ENCODE measurements around the gene SMIM44. TPM values are rescaled to one million over a fixed set of nuclear protein-coding genes. Genes with fewer than 3 reads are reported as not detected.
A peak's percentile ranks its signal among the peaks of the same experiment; 100 is the strongest.
"Not testable (repeated sequence)": the region's sequence is repeated elsewhere in the genome, so short reads cannot be mapped to it uniquely, and the experiment has no call there.

The SMIM44 gene
- total and polyA plus RNA-seq, 7 experiments from 2014 or later: not detected

DNA sequence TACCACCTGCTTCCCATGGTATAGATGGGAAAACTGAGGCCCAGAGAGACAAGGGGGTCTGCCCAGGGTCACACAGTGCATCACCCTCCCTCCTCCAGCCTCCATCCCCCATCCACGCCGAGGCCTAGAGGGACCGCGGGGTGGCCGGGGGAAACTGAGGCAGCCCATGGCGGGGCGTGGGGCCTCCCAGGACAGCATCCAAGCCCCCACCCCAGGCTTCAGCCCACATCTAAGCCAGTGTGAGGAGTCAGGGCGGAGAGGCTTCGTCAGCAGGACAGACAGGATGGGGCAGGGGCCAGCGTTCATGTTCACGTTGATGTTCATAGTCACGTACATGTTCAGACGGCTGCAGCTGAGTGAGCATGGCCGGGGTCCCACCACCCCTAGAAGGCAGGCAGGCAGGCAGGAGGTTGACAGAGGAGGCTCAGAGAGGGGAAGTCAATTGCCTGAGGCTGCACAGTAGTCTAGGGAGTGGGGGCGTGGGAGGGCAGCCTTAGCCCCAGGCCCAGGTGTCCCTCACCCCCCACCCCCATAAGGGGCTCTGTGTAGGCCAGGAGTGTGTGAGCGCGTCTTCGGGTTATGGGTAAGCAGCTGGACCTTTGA is 26.2 kb downstream of the SMIM44 start:
- H3K36me3 Mint-ChIP-seq: peaks cover 0 to 8% (median 0%) of the 10 kb centered on the region in 5 donors
- no peaks in the 10 kb centered on the region for H3K9me3 Mint-ChIP-seq
- intact Hi-C loops (cut with micrococcal nuclease): no loop called here
- peak; percentile 22 for ATAC-seq
- no peaks in the 10 kb centered on the region for H3K4me1 ChIP-seq (ENCODE audit: control insufficient read depth in 2 of 2, insufficient read depth in 2 of 2, low read length in 2 of 2)
- H3K27me3 ChIP-seq (ENCODE audit: control insufficient read depth in 2 of 2, insufficient read depth in 2 of 2, low read length in 2 of 2): no peaks in the 10 kb centered on the region
- no peak for DNase-seq
- no peak overlapping the region for H3K4me3 Mint-ChIP-seq
- no peak overlapping the region for H3K4me3 ChIP-seq (ENCODE audit: low read length)
- no peaks in the 10 kb centered on the region for H3K9me3 ChIP-seq (ENCODE audit: control insufficient read depth in 2 of 3, low read length in 3 of 3)
- POLR2A ChIA-PET: no interaction called here
- CTCF ChIA-PET: no interaction called here
- H3K27ac ChIP-seq (ENCODE audit: low read depth, low read length): no peak overlapping the region
- H3K27me3 Mint-ChIP-seq: no peaks in the 10 kb centered on the region
- peaks cover 0 to 46% (median 3%) of the 10 kb centered on the region in 3 experiments for H3K36me3 ChIP-seq (ENCODE audit: control insufficient read depth in 2 of 3, insufficient read depth in 3 of 3, low read length in 3 of 3)
- H3K27ac Mint-ChIP-seq: no peak overlapping the region
- peaks cover 0 to 3% (median 0%) of the 10 kb centered on the region in 7 donors for H3K4me1 Mint-ChIP-seq

GRCh38 chr19:3455960-3456601 is 27.2 kb downstream of the SMIM44 start:
- intact Hi-C loops (cut with micrococcal nuclease): no loop called here
- Mint-ChIP-seq H3K9me3 (no peaks in the 10 kb centered on the region), H3K27me3 (no peaks in the 10 kb centered on the region), H3K27ac (no peak overlapping the region), H3K4me1 (peaks cover 0 to 3% (median 0%) of the 10 kb centered on the region in 7 donors), H3K36me3 (peaks cover 0 to 10% (median 1%) of the 10 kb centered on the region in 5 donors), H3K4me3 (no peak overlapping the region)
- H3K27ac ChIP-seq (ENCODE audit: low read depth, low read length): no peak overlapping the region
- DNase-seq (no peak), ATAC-seq (no peak)
- H3K9me3 ChIP-seq (ENCODE audit: control insufficient read depth in 2 of 3, low read length in 3 of 3): no peaks in the 10 kb centered on the region
- H3K4me1 ChIP-seq (ENCODE audit: control insufficient read depth in 2 of 2, insufficient read depth in 2 of 2, low read length in 2 of 2): no peaks in the 10 kb centered on the region
- no peaks in the 10 kb centered on the region for H3K27me3 ChIP-seq (ENCODE audit: control insufficient read depth in 2 of 2, insufficient read depth in 2 of 2, low read length in 2 of 2)
- H3K36me3 ChIP-seq (ENCODE audit: control insufficient read depth in 2 of 3, insufficient read depth in 3 of 3, low read length in 3 of 3): peaks cover 0 to 48% (median 3%) of the 10 kb centered on the region in 3 experiments
- no peak overlapping the region for H3K4me3 ChIP-seq (ENCODE audit: low read length)
- CTCF ChIA-PET: no interaction called here
- POLR2A ChIA-PET: no interaction called here

- Mint-ChIP-seq H3K27ac (no peak overlapping the region), H3K27me3 (no peaks in the 10 kb centered on the region), H3K36me3 (peaks cover 0 to 13% (median 6%) of the 10 kb centered on the region in 5 donors), H3K4me3 (no peak overlapping the region), H3K9me3 (no peaks in the 10 kb centered on the region), H3K4me1 (peaks cover 0 to 3% (median 0%) of the 10 kb centered on the region in 7 donors)
- no peaks in the 10 kb centered on the region for H3K9me3 ChIP-seq (ENCODE audit: control insufficient read depth in 2 of 3, low read length in 3 of 3)
- H3K4me1 ChIP-seq (ENCODE audit: control insufficient read depth in 2 of 2, insufficient read depth in 2 of 2, low read length in 2 of 2): no peaks in the 10 kb centered on the region
- ChIA-PET CTCF (no interaction called here), POLR2A (no interaction called here)
- peaks cover 0 to 54% (median 3%) of the 10 kb centered on the region in 3 experiments for H3K36me3 ChIP-seq (ENCODE audit: control insufficient read depth in 2 of 3, insufficient read depth in 3 of 3, low read length in 3 of 3)
- no peak overlapping the region for H3K4me3 ChIP-seq (ENCODE audit: low read length)
- DNase-seq (no peak), ATAC-seq (no peak)
- H3K27me3 ChIP-seq (ENCODE audit: control insufficient read depth in 2 of 2, insufficient read depth in 2 of 2, low read length in 2 of 2): no peaks in the 10 kb centered on the region
- intact Hi-C loops (cut with micrococcal nuclease): no loop called here
- no peak overlapping the region for H3K27ac ChIP-seq (ENCODE audit: low read depth, low read length)
Measured at GRCh38 chr19:3455393-3455955, 27.8 kb downstream of the SMIM44 start.

DNA sequence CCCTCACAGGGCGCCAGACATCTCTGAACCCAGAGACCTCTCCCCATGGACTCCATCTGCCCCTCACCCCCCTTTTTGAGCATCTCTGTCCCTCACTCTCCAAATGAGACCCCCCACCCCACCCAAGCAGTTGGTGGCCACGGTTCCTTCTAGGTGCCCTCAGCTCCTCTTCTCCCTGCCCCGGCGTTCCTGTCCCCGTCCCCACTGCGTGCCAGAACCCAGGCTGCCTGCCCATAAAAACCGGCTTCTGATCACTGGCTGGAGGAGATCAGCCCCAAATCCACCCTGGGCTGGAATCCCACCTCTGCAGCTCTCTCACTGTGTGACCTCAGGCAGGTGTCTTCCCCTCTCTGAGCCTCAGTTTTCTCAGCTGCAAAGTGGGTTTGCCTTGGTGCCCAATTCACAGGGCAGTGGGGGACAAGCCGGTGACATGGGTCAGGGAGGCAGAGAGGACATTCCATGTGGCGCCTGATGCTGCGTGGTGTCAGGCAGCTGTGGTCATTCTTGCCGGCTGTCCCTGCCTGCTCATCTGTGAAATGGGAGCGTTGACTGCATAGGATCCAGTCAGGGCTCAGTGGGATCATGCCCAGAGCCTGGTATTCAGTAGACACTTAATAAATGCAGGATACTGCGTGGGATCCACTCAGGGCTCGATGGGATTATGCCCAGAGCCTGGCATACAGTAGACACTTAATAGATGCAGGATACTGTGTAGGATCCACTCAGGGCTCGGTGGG is 28.4 kb downstream of the SMIM44 start:
- Mint-ChIP-seq H3K4me3 (no peak overlapping the region), H3K27ac (no peak overlapping the region), H3K9me3 (no peaks in the 10 kb centered on the region), H3K4me1 (peaks cover 0 to 3% (median 0%) of the 10 kb centered on the region in 7 donors), H3K27me3 (no peaks in the 10 kb centered on the region), H3K36me3 (peaks cover 0 to 13% (median 6%) of the 10 kb centered on the region in 5 donors)
- no peaks in the 10 kb centered on the region for H3K27me3 ChIP-seq (ENCODE audit: control insufficient read depth in 2 of 2, insufficient read depth in 2 of 2, low read length in 2 of 2)
- no peak for DNase-seq
- ChIA-PET POLR2A (interaction anchor here (0.7 kb wide), 1 partner anchor 39 kb away, joined by 7 read pairs; no protein-coding TSS in a partner anchor), CTCF (no interaction called here)
- H3K27ac ChIP-seq (ENCODE audit: low read depth, low read length): no peak overlapping the region
- H3K4me1 ChIP-seq (ENCODE audit: control insufficient read depth in 2 of 2, insufficient read depth in 2 of 2, low read length in 2 of 2): no peaks in the 10 kb centered on the region
- H3K36me3 ChIP-seq (ENCODE audit: control insufficient read depth in 2 of 3, insufficient read depth in 3 of 3, low read length in 3 of 3): peaks cover 0 to 55% (median 3%) of the 10 kb centered on the region in 3 experiments
- no peak for ATAC-seq
- no peaks in the 10 kb centered on the region for H3K9me3 ChIP-seq (ENCODE audit: control insufficient read depth in 2 of 3, low read length in 3 of 3)
- H3K4me3 ChIP-seq (ENCODE audit: low read length): no peak overlapping the region
- intact Hi-C loops (cut with micrococcal nuclease): no loop called here

- Histone ChIP-seq H3K4me3 (ENCODE audit: low read length) (no peak overlapping the region), H3K4me1 (ENCODE audit: control insufficient read depth in 2 of 2, insufficient read depth in 2 of 2, low read length in 2 of 2) (no peaks in the 10 kb centered on the region), H3K36me3 (ENCODE audit: control insufficient read depth in 2 of 3, insufficient read depth in 3 of 3, low read length in 3 of 3) (peaks cover 0 to 60% (median 3%) of the 10 kb centered on the region in 3 experiments), H3K9me3 (ENCODE audit: control insufficient read depth in 2 of 3, low read length in 3 of 3) (no peaks in the 10 kb centered on the region), H3K27me3 (ENCODE audit: control insufficient read depth in 2 of 2, insufficient read depth in 2 of 2, low read length in 2 of 2) (no peaks in the 10 kb centered on the region), H3K27ac (ENCODE audit: low read depth, low read length) (no peak overlapping the region)
- ChIA-PET CTCF (interaction anchor here (0.6 to 0.7 kb wide), 2 partner anchors 19 to 1722 kb away, joined by 3 to 4 read pairs; no protein-coding TSS in a partner anchor), POLR2A (no interaction called here)
- Mint-ChIP-seq H3K9me3 (no peaks in the 10 kb centered on the region), H3K36me3 (peaks cover 0 to 13% (median 6%) of the 10 kb centered on the region in 5 donors), H3K4me3 (no peak overlapping the region), H3K27ac (no peak overlapping the region), H3K4me1 (no peaks in the 10 kb centered on the region), H3K27me3 (no peaks in the 10 kb centered on the region)
- DNase-seq: no peak
- no peak for ATAC-seq
- intact Hi-C loops (cut with micrococcal nuclease): no loop called here
Measured at GRCh38 chr19:3453840-3454239, 29.4 kb downstream of the SMIM44 start.

- H3K4me3 ChIP-seq (ENCODE audit: low read length); H3K27me3 ChIP-seq (ENCODE audit: control insufficient read depth in 2 of 2, insufficient read depth in 2 of 2, low read length in 2 of 2); H3K4me1 ChIP-seq (ENCODE audit: control insufficient read depth in 2 of 2, insufficient read depth in 2 of 2, low read length in 2 of 2); H3K27ac ChIP-seq (ENCODE audit: low read depth, low read length); intact Hi-C loops (cut with micrococcal nuclease); CTCF ChIA-PET; H3K27ac Mint-ChIP-seq; H3K9me3 Mint-ChIP-seq; DNase-seq; H3K9me3 ChIP-seq (ENCODE audit: control insufficient read depth in 2 of 3, low read length in 3 of 3); H3K4me3 Mint-ChIP-seq; H3K27me3 Mint-ChIP-seq; H3K4me1 Mint-ChIP-seq; ATAC-seq: not testable (repeated sequence)
- peaks cover 0 to 13% (median 6%) of the 10 kb centered on the region in 5 donors for H3K36me3 Mint-ChIP-seq
- POLR2A ChIA-PET: interaction anchor here (0.6 kb wide), 1 partner anchor 230 kb away, joined by 3 read pairs; no protein-coding TSS in a partner anchor
- peaks cover 0 to 66% (median 3%) of the 10 kb centered on the region in 3 experiments for H3K36me3 ChIP-seq (ENCODE audit: control insufficient read depth in 2 of 3, insufficient read depth in 3 of 3, low read length in 3 of 3)
Measured at GRCh38 chr19:3452942-3453214, 30.4 kb downstream of the SMIM44 start.

All from naive thymus-derived CD4-positive, alpha-beta T cell (primary cell).